SK-N-MC (cell line): Measurements from ENCODE around the gene CTSS.

Experiments used
- EZH2 ChIP-seq: fragments of 200-600 bp; sonication (generic); IDR thresholded peaks from one replicate; pipeline ENCODE4 v1.6.1; 2017; ENCODE audit warnings: antibody characterized with exemption
- FOXP2 ChIP-seq: optimal IDR thresholded peaks from 2 replicates; pipeline ENCODE3; 2011; ENCODE audit warnings: mild to moderate bottlenecking, moderate library complexity; ENCODE audit not compliant: insufficient read depth; ENCODE audit errors: extremely low read length, control extremely low read depth
- POLR2AphosphoS5 ChIP-seq: IDR thresholded peaks from 2 replicates; pipeline ENCODE4 v1.6.1; 2012; ENCODE audit warnings: mild to moderate bottlenecking, low read depth, low read length, borderline replicate concordance

DNA sequence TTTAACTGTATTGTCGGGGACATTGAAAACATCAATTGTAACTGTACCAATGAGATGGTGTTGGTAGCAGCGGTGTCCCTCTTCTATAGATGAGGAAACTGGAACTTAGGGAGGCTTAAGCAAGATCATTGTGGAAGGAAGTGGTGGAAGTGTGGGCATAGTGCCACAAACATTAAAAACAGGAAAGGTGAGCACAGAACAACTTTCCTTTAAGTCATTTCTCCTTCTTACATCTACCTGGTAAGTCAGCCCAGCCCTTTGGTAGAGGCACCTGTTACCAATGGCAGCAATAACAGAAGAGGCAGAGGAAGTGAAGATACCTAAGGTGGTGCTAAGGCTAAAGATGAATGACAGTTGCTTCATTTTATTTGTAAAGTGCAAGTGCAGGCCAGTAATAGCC is 12.0 kb upstream of the CTSS start:
- TF ChIP-seq POLR2AphosphoS5: no peak
- no peak for TF ChIP-seq EZH2
- TF ChIP-seq FOXP2: no peak
